Activated naive CD4-positive, alpha-beta T cell treated with anti-CD3 and anti-CD28 coated beads, Interleukin-2, amount 50 U/mL, for 24 hours (primary cell): ENCODE data around the gene TPRG1.

ENCODE experiments used
- H3K27ac Mint-ChIP-seq: one replicate; pipeline ENCODE4 v1.8.0; 2021; ENCODE audit warnings: mild to moderate bottlenecking, mixed read lengths
- H3K27me3 Mint-ChIP-seq: one replicate; pipeline ENCODE4 v1.8.0; 2021; ENCODE audit warnings: mixed read lengths
- H3K36me3 Mint-ChIP-seq: one replicate; pipeline ENCODE4 v1.8.0; 2021; ENCODE audit warnings: mixed read lengths
- H3K4me1 Mint-ChIP-seq: one replicate; pipeline ENCODE4 v1.8.0; 2021; ENCODE audit warnings: mixed read lengths
- H3K4me3 Mint-ChIP-seq: one replicate; pipeline ENCODE4 v1.8.0; 2021; ENCODE audit warnings: mild to moderate bottlenecking, mixed read lengths
- H3K9me3 Mint-ChIP-seq: one replicate; pipeline ENCODE4 v1.8.0; 2021; ENCODE audit warnings: mixed read lengths

Gene TPRG1

GRCh38 chr3:189148081-189148507 lies 23.7 kb upstream of the TPRG1 start:
- H3K4me3 Mint-ChIP-seq, result no peak overlapping the region
- no peaks in the 10 kb centered on the region for H3K27me3 Mint-ChIP-seq
- no peaks in the 10 kb centered on the region for H3K36me3 Mint-ChIP-seq
- no peaks in the 10 kb centered on the region for H3K9me3 Mint-ChIP-seq
- no peak overlapping the region for H3K27ac Mint-ChIP-seq
- peaks cover 13% of the 10 kb centered on the region for H3K4me1 Mint-ChIP-seq

GRCh38 chr3:189149203-189149602 lies 22.6 kb upstream of the TPRG1 start:
- Mint-ChIP-seq H3K9me3 (no peaks in the 10 kb centered on the region), H3K4me3 (no peak overlapping the region), H3K27ac (no peak overlapping the region), H3K27me3 (no peaks in the 10 kb centered on the region), H3K4me1 (peaks cover 10% of the 10 kb centered on the region), H3K36me3 (no peaks in the 10 kb centered on the region)

GRCh38 chr3:189157232-189158007 lies 14.4 kb upstream of the TPRG1 start:
- Mint-ChIP-seq H3K4me3 (no peak overlapping the region), H3K27ac (no peak overlapping the region), H3K27me3 (no peaks in the 10 kb centered on the region), H3K4me1 (no peaks in the 10 kb centered on the region), H3K36me3 (no peaks in the 10 kb centered on the region), H3K9me3 (no peaks in the 10 kb centered on the region)

- Mint-ChIP-seq H3K27ac (no peak overlapping the region), H3K9me3 (no peaks in the 10 kb centered on the region), H3K27me3 (no peaks in the 10 kb centered on the region), H3K36me3 (no peaks in the 10 kb centered on the region), H3K4me3 (no peak overlapping the region), H3K4me1 (no peaks in the 10 kb centered on the region)
Observed at GRCh38 chr3:189158034-189158433, 13.7 kb upstream of the TPRG1 start.

GRCh38 chr3:189160519-189161309 lies 11.1 kb upstream of the TPRG1 start:
- H3K9me3 Mint-ChIP-seq, result no peaks in the 10 kb centered on the region
- H3K27me3 Mint-ChIP-seq, result no peaks in the 10 kb centered on the region
- H3K4me1 Mint-ChIP-seq, result no peaks in the 10 kb centered on the region
- no peak overlapping the region for H3K4me3 Mint-ChIP-seq
- H3K27ac Mint-ChIP-seq, result no peak overlapping the region
- H3K36me3 Mint-ChIP-seq, result no peaks in the 10 kb centered on the region

GRCh38 chr3:189165092-189165612 lies 6.6 kb upstream of the TPRG1 start:
- H3K27me3 Mint-ChIP-seq, result no peaks in the 10 kb centered on the region
- no peak overlapping the region for H3K4me3 Mint-ChIP-seq
- no peak overlapping the region for H3K27ac Mint-ChIP-seq
- no peaks in the 10 kb centered on the region for H3K4me1 Mint-ChIP-seq
- H3K36me3 Mint-ChIP-seq, result no peaks in the 10 kb centered on the region
- H3K9me3 Mint-ChIP-seq, result no peaks in the 10 kb centered on the region

- Mint-ChIP-seq H3K36me3 (no peaks in the 10 kb centered on the region), H3K9me3 (no peaks in the 10 kb centered on the region), H3K27me3 (no peaks in the 10 kb centered on the region), H3K4me3 (no peak overlapping the region), H3K4me1 (peaks cover under 1% of the 10 kb centered on the region), H3K27ac (no peak overlapping the region)
Observed at GRCh38 chr3:189166321-189166720, 5.5 kb upstream of the TPRG1 start.

- Mint-ChIP-seq H3K4me3 (no peak overlapping the region), H3K27ac (no peak overlapping the region), H3K36me3 (no peaks in the 10 kb centered on the region), H3K9me3 (no peaks in the 10 kb centered on the region), H3K27me3 (no peaks in the 10 kb centered on the region), H3K4me1 (peaks cover 8% of the 10 kb centered on the region)
Observed at GRCh38 chr3:189167027-189167766, 4.6 kb upstream of the TPRG1 start.

- Mint-ChIP-seq H3K36me3 (no peaks in the 10 kb centered on the region), H3K27ac (no peak overlapping the region), H3K4me3 (no peak overlapping the region), H3K27me3 (no peaks in the 10 kb centered on the region), H3K9me3 (no peaks in the 10 kb centered on the region), H3K4me1 (peaks cover 17% of the 10 kb centered on the region)
Observed at GRCh38 chr3:189168711-189169110, 3.1 kb upstream of the TPRG1 start.

GRCh38 chr3:189169728-189170127 lies 2.0 kb upstream of the TPRG1 start:
- H3K4me1 Mint-ChIP-seq, result peaks cover 17% of the 10 kb centered on the region
- no peaks in the 10 kb centered on the region for H3K9me3 Mint-ChIP-seq
- H3K4me3 Mint-ChIP-seq, result no peak overlapping the region
- no peak overlapping the region for H3K27ac Mint-ChIP-seq
- no peaks in the 10 kb centered on the region for H3K27me3 Mint-ChIP-seq
- H3K36me3 Mint-ChIP-seq, result no peaks in the 10 kb centered on the region

- H3K27me3 Mint-ChIP-seq, result no peaks in the 10 kb centered on the region
- H3K36me3 Mint-ChIP-seq, result no peaks in the 10 kb centered on the region
- H3K9me3 Mint-ChIP-seq, result no peaks in the 10 kb centered on the region
- H3K27ac Mint-ChIP-seq, result no peak overlapping the region
- no peak overlapping the region for H3K4me3 Mint-ChIP-seq
- H3K4me1 Mint-ChIP-seq, result peaks cover 17% of the 10 kb centered on the region
Observed at GRCh38 chr3:189170559-189170958, 1.2 kb upstream of the TPRG1 start.

GRCh38 chr3:189172668-189173419 lies 1.1 kb downstream of the TPRG1 start:
- no peaks in the 10 kb centered on the region for H3K27me3 Mint-ChIP-seq
- H3K4me3 Mint-ChIP-seq, result no peak overlapping the region
- no peaks in the 10 kb centered on the region for H3K36me3 Mint-ChIP-seq
- H3K27ac Mint-ChIP-seq, result no peak overlapping the region
- H3K9me3 Mint-ChIP-seq, result no peaks in the 10 kb centered on the region
- H3K4me1 Mint-ChIP-seq, result peaks cover 17% of the 10 kb centered on the region

- Mint-ChIP-seq H3K36me3 (no peaks in the 10 kb centered on the region), H3K4me3 (no peak overlapping the region), H3K27ac (no peak overlapping the region), H3K27me3 (no peaks in the 10 kb centered on the region), H3K4me1 (no peaks in the 10 kb centered on the region), H3K9me3 (no peaks in the 10 kb centered on the region)
Observed at GRCh38 chr3:189184566-189184965, 12.8 kb downstream of the TPRG1 start.

GRCh38 chr3:189186101-189186500 lies 14.3 kb downstream of the TPRG1 start:
- no peaks in the 10 kb centered on the region for H3K27me3 Mint-ChIP-seq
- peaks cover 7% of the 10 kb centered on the region for H3K9me3 Mint-ChIP-seq
- H3K36me3 Mint-ChIP-seq, result no peaks in the 10 kb centered on the region
- H3K4me3 Mint-ChIP-seq, result no peak overlapping the region
- H3K27ac Mint-ChIP-seq, result no peak overlapping the region
- no peaks in the 10 kb centered on the region for H3K4me1 Mint-ChIP-seq

- Mint-ChIP-seq H3K4me1 (no peaks in the 10 kb centered on the region), H3K27me3 (peaks cover 2% of the 10 kb centered on the region), H3K9me3 (peaks cover 26% of the 10 kb centered on the region), H3K27ac (no peak overlapping the region), H3K36me3 (peaks cover 9% of the 10 kb centered on the region), H3K4me3 (no peak overlapping the region)
Observed at GRCh38 chr3:189188466-189188865, 16.7 kb downstream of the TPRG1 start.
